ENCODE measurements around the gene PRPS2.

The PRPS2 gene

DNA sequence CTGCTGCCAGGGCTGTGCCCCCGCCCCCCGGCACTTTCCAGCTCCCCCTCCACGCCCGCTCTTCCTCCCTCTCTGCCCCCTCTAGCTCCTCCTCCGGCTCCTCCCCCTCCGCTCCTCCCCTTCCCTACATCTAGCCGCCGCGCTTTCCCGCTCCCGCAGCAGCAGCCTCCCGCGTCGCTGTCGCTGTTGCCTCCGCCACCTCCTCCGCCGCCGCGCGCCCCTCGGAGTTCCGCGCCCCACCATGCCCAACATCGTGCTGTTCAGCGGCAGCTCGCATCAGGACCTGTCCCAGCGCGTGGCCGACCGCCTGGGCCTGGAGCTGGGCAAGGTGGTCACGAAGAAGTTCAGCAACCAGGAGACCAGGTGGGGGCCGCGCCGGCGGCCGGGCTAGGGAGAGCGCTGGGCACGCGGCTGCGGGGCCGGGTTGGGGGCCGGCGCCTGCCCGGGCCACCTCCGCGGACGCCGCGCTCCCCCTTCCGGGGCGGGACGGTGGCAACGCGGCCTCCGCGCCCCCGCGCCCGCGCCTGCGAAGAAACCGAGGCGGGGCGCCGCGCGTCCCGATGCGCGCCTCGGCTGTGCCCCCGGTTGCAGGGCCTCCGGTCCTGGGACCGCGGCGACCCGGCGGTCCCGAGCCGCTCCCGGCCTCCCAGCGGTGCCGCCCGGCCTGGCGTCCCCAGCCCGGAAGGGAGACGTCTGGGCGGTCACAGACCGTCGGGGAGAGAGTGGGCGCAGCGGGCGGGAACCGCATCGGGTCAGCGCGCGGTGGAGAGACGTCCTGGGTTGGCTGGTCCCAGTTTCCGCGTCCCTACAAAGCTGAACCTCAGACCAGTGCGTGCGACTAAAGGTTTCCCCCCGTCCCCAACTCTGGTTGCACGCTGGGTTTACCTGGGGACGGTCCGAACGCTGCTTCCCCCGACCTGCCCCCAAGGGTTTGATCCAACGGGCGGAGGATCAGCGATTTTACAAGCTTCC is at the start of gene PRPS2:
Gene PRPS2, plus strand, starts transcription at position 156 of the 972 bp plus-strand sequence. Its CDS starts 86 bp downstream, at position 242.
- DNase-seq = peak; percentile 51 to 60

DNA sequence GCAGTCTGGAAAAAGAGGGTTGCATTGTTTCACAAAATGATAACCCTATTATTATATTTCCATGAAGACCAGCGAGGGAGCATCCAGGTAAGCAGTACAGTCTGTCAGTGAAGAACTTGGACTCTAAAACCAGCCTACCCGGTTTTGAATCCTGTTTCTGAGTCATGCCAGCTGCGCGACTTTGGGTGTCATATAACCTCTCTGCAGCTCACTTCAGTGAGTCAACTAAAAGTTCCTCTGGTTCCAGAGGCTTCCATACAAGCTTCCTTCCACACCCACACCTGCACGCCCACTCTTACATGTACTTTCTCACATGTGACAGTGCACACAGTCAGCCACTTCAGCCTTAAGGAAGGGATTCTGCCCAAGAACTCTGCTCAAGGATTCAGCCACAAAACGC is 49.8 kb upstream of the PRPS2 start:
- DNase-seq = no peak

DNA sequence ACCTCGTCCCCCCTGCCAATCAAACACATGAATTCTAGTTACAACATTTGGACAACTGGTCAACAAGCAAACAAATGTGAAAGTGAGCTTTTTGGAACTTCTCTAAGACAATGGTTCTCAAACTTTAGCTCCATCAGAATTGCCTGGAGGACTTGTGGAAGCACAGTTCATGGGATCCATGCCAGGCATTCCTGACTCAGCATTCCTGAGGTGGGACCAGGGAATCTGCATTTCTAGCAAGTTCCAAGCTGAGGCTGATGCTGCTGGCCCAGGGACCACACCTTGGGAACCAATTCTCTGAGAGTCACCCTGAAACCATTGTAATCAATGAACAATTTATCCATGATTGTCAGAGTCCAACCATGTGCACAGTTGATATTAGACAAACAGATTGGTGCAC is 43.8 kb upstream of the PRPS2 start:
- no peak for DNase-seq

DNA sequence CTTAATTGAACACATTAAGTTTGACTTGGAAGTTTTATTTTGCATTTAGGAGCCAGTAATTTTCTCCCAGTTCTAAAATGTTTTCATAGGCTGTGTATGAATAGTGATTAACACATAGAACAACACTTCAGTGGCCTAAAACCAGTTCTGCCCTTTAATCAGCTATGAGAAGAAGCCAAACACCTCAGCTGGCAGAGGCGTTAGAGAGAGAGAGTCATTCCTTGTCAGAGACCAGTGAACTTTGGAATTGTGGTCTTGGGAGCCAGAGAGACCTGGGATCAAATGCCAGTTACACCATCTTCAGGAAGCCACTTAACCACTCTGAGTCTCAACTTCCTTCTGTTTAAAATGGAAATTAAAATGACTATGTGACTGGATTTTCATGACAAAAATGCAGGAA is 39.3 kb upstream of the PRPS2 start:
- no peak for DNase-seq

DNA sequence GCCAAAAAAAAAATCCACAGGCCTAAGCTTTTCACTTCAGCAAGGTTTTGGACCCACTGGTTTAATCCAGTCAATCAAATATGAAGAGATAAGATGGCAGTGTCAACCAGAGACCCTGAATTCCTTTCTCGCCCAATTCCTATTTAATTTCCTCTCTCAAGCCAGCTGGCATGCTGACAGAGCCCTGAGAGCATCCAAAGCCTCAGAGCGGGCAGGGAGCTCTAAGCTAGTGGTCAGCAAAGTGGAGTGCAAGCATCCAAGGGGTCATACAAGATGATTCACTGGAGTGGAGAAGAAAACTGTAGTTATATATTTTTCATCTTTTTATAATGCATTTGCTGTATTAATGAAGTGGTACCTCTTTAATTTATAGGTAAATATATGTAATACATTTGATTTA is 37.8 kb upstream of the PRPS2 start:
- DNase-seq = no peak

DNA sequence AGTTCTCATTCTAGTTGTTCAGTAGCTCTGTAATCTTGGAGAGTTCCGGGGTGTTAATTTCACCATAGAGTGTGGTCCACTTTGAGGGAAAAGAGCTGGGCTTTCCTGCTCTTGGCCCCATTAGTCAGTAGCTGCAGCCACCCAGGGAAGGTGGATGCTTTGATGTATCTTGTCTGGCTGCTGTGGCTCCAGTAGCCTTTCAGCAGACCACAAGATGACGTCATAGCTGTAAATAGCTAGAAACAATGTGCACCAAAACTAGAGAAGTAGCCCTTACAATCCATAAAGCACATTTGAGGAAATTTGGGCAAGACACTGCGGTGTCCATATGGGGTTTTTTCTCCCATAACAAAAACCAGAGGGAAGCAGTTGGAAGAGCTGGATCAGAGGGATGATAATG is 32.9 kb upstream of the PRPS2 start:
- no peak for DNase-seq

DNA sequence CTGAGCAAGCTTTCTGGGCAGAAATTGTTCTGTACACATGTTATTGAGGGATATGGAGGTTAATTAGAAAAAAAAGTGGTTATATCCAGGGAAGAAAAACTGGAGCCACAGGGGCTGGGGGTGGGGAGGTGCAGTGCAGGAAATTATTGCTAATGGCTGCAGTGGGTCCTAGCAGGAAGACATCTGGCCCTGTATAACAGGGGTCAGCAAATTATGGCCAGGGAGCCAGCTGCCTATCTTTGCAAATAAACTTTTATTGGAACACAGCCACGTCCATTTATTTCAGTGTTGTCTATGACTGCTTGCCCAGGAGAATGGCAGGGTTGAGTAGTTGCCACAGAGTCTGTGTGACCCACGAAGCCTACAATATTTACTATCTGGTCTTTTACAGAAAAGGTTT is 23.4 kb upstream of the PRPS2 start:
- DNase-seq = no peak

DNA sequence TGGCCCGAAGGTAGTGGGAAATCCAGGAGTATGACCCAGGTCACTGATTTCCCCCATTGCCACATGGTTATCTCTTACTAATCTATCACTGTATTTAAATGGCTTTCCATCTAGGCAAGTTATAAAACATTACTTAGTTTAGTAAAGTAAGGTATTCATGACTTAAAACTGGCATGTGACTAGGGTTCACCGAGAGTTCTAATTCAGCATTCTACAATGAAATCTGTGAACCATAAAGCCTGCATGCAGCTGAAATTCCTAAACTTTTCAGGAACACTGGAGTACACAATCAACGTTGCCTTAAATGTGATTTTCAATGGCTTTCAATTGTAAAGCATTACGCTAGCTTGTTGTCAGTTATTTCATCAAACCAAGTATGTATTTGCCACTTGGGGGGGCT is 22.7 kb upstream of the PRPS2 start:
- no peak for DNase-seq

DNA sequence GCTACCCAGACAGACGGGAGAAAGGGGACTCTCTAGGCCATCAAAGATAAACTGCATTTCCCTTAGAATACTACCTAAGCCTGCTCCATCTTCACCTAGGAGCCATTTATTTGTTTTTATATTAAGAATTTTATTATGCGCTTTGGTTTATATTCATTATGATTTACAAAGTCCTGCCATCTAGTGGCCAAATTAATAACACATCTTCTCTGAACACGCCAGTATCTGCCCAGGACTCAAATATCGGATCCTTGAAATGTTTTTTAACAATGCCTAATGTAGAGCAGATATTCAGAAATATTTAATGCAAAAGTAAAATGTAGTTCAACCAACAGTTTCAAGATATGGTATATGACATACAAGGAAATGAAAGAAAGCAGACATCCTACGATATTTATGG is 20.8 kb upstream of the PRPS2 start:
- DNase-seq = no peak

DNA sequence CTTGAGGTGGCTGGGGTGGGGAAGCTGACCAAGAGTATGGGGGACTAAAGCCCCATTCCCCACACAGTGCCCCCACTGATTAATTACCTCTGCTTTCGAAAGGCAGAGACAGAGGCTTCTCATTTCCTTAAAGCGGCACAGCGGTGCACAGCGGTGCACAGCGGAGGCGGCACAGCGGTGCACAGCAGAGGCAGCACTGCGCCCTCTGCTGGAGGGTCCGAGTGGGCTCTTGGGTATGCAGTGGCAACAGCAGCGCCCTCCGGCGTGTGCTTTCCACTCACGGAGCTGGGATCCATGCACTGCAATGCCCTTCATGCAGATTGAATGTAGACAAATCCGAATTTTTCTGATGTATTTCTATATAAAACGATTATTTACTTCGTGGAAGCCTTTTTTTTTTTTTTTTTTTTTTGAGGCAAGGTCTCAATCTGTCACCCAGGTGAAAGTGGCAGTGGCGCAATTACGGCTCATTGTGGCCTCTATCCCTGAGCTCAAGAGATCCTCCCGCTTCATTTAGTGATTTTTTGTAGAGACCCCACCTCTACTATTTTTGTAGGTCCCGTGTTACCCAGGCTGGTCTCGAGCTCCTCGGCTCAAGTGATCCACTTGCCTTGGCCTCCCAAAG is 19.7 kb upstream of the PRPS2 start:
- DNase-seq = peak; percentile 56 to 71

DNA sequence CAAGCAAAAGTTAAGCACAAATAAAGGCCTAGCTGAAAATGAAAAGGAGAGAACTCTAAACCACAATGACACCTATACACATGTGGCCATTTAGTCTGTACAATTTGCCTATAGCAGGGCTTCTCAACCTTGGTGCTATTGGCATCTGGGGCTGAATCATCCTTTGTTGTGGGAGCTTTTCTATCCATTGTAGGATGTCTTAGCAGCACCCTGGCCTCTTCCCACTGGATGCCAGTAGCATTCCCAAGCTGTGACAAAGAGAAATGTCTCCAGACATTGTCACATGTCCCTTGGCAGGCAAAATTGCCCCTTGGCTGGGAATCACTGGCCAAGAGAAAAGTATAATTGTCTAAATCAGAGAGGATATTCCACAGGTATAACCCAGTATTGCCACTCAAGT is 13.5 kb upstream of the PRPS2 start:
- DNase-seq = no peak

DNA sequence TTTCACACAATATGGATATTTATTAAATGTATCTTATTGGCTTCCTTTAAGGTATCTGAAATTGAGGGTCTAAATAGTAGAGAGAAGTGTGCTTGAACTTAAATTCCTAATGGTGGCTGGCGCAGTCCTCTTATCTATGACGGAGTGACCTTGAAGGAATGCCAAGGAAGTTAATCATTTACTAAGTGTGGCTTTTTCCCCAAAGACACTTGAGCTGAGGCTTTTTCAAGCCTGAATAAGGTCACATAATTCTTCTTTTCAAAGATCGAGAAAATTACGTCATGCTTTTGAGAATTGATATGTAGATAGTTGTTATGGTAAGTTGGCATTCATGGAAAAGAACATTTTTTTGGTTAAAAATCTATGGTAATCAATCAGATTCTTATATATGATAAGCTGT is 11.7 kb upstream of the PRPS2 start:
- DNase-seq = no peak

DNA sequence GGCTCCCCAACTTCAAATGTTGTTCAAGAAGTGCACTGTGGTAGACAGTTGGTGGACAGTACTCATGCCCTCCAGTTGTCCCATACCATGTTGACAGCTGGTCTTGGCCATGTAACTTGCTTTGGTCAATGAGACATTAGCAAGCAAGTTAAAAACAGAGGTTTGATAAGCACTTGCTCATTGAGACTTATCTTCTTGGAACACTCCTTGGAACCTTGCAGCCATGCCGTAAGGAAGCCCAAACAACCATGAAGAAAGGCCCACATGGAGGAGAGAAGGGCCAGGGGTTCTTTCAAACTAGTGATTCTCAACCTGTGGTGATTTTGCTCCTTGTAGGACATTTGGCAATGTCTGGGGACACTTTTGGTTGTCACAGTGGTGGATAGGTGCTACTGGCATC is 2.6 kb upstream of the PRPS2 start:
- DNase-seq = no peak

DNA sequence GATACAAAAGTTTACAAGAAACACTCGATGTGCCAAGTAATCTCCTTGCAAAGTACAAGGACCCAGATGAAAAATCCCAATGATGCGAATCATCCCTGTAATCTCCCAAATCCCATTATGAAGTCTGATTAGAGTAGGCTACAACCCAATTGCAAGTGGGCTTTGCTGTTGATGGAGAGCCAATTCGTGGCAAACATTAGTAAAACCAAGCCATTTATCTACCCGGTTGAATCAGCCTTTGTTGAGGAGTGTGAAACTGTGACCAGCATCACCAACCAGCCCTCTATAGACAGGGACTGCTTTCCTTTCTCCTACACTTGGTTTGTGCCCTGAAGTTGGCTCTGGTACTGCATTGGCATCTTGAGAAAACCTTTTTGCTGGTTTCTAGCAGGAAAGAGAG is 1.2 kb upstream of the PRPS2 start:
- no peak for DNase-seq

DNA sequence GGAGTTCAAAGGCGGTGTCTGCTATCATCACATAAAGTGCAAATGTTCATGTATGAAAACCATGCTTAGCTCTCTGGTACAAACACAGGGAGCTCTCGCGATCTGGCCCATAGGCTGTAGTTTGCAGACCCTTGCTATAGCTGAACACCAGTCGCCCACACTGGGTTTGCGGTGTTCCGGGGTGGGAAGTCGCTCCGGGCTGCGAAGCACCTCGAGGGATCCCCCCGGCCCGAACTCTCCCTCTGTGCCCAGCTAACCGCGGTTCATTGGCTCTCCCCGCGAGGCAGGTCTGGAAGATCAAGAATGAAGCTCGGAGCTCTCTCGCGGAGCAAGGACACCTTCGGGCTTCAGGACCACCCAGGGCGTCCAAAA is 341 bp upstream of the PRPS2 start:
- DNase-seq = peak in 1 of 2 donors; percentile 2

DNA sequence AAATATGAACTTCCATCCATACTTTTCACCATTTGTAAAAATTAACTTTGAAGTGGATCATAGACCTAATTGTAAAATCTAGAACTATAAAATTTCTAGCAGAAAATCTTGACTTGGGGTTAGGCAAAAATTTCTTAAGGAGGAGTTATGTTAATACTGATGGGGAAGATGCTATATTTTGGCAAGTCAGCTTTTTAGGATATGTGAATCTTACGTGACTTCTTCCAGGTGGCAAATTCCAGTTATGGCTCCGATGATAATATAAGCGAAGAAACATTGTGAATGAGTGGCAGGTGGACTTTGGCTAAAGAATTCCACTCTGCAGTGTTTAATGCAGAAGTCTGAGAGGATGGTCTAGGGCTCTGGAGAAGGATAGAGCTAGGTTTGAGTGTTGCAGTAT is 1.5 kb downstream of the PRPS2 start:
- DNase-seq = no peak

DNA sequence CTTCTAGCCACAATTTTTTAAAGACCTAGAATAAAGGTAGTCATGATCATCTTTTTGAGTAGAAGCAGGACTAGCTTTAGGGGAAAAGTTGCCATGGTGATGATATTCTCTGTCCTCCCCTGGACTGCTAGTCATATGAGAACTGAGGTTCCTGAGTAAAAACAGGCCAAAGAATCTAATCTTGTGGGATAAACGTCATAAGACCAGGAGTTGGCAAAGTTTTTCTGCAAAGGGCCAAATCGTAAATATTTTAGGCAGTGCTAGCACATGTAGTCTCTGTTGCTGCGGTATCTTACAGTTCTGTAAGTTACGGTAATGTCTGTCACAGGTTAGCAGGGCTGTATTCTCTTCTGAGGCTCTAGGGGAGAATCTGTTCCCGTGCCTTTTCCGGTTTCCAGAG is 3.4 kb downstream of the PRPS2 start:
- no peak for DNase-seq

DNA sequence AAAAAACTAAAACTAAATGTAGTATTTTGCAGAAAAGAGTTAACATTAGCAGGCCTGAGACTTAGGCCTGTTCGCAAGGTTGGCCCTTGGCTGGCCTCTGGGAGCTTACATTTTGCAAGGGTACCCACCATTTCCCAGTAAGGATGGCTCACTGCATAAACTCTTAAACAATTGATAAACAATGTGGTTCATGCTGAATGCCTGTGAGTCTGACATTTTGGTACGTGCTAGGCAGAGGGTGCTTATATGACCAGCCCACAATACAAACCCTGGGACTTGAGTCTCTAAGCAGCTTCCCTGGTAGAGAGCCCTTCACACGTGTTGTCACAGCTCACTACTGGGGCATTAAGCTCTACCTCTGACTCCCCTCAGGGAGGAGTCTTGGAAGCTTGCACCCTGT is 7.4 kb downstream of the PRPS2 start:
- no peak for DNase-seq

DNA sequence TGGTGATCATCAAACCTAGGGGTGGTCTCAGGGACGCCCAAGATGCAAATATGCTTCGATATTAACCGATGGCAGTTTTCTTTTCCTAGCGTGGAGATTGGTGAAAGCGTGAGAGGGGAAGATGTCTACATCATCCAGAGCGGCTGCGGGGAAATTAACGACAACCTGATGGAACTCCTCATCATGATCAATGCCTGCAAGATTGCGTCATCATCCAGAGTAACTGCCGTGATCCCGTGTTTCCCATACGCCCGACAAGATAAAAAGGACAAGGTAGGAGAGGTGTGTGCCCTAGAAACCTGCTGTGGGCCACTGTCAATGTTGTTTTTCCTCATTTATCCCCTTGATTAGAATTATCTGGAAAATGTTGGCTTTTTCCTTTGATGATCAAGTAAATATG is 7.9 kb downstream of the PRPS2 start:
- no peak for DNase-seq

DNA sequence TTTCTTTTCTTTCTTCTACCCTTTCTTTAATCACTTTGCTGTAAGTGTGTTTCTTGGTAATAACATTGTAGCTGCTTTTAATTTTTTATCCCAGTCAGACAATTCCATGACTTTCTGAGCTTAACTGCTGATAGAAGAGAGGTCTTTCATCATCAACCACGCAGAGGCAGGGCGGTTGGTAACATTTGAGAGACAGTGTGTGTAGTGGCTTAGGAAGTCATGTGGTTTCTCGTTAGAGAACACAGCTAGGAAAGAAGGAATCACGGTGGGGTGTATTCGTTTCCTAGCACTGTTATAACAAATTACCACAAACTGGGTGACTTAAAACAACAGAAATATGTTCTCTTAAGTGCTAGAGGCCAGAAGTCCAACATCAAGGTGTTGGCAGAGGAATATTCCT is 11.5 kb downstream of the PRPS2 start:
- no peak for DNase-seq

DNA sequence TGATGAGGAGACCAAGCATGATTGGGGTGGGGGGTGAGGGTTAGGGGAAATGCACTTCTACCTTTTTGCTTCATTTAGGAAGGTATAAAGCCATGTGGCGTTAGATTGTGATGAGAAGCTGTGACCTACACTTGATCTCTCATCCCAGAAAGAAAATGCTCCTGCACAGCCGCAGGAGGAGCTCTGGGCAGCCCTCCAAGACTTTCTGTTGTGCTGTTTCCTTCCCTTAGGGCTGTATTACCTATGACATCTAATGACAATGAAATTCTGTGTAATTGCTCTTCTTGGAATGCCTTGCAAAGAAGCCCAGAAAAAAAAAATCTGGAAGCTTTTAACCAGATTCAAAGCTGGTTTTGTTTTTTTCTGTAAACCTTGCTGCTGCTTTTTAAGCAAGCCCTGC is 13.4 kb downstream of the PRPS2 start:
- no peak for DNase-seq

DNA sequence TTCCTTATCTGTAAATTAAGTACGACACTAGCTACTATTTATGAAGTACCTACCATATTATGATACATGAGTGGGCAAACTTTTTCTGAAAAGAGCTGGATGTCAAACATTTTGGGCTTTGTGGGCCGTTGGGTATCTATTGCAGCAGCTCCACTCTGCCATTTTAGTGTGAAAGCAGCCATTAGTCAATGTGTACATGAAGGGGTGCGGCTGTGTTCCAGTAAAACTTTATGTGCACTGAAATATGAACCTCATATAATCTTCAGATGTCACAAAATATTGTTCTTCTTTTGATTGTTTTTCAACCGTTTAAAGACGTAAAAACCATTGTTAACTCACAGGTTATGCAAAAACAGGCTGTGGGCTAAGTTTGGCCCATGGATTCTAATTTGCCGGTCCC is 14.1 kb downstream of the PRPS2 start:
- no peak for DNase-seq

DNA sequence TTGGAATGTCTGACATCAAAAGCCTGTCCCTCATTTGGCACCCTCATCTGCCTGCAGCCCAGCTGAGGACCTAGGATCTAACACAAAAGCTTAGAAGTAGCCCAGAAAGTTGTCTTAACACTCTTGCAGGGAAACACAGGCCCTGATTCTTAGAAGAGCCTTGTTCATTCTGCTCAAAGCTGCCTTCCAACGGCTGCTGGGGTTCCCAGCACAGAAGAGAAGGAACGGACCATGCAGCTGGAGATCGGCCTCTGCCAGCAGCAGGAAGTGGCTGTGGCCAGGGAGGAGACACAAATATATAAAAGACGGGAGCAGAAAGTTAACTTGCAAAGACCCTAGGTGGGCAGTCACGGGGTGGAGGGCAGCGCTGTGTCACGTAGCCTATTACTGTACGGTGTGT is 20.4 kb downstream of the PRPS2 start:
- DNase-seq = no peak

DNA sequence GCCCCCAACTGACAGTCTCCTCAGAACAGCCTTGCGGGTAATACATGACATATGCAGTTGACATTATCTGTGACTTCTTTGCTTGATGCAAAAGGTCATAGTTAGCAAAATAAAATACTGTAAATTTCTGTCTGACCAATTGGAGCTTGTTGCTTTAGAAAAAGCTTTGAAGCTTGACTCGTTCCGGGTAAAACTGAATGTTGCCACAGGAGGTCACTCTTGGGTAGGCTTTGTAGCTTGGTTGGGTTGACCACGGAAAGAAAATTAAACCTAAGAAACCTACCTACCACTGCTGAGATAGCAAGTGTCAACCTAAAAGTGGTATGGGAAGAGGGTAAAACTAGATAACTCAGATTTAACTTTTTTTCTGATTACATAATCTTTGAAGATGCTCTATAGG is 23.2 kb downstream of the PRPS2 start:
- peak in 1 of 2 donors; percentile 6 for DNase-seq

DNA sequence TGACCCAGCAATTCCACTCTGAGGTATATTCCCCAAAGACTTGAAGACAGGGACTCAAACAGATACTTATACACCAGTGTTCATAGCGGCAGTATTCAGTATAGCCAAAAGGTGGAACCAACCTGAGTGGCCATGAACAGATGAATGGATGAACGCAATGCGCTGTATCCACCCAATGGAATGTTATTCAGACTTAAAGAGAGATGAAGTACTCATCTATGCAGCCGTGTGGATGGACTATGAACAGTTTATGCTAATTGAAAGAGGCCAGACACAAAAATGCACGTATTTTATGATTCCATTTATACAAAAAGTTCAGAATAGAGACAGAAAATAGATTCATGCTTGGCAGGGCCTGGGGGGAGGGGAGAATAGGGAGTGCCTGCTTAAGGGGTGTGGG is 26.3 kb downstream of the PRPS2 start:
- DNase-seq = no peak

Measured in stimulated activated CD4-positive, alpha-beta T cell treated with anti-CD3 and anti-CD28 coated beads, Interleukin-2, amount 100 ng/mL, for 48 hours (primary cell).